ENCODE measurements around the gene PCYOX1L. TPM values are rescaled to one million over a fixed set of nuclear protein-coding genes. Genes with fewer than 3 reads are reported as not detected.

The PCYOX1L gene
- total RNA-seq, 3 donors from 2014 or later = 3.2 to 6.6 (median 5.2) TPM

DNA sequence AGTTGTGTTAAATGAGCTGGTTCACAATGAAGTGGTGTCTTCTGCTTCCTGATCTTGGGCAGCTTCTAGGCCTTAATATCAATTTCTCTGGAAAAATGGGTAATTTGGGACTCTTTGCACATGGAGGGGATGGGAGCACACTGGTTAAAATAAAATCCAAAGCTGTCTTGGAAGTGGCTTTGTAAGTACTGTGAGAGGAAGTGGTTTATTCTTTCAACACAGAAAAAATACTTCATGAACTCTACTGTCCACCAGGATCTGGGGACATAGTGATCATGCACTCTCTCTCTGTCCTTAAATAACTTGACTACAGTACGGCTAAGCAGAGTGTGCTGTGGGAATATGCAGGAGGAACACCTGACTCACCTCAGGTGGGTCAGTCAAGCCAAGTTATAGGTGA, 2.4 kb downstream of the PCYOX1L start:
- Histone ChIP-seq H3K9me3 (no peaks in the 10 kb centered on the region), H3K4me3 (no peak overlapping the region), H3K4me1 (no peaks in the 10 kb centered on the region), H3K27ac (no peak overlapping the region), H3K27me3 (no peaks in the 10 kb centered on the region), H3K36me3 (no peaks in the 10 kb centered on the region)
- no peak for DNase-seq (ENCODE audit: low spot score in 2 of 2)
- TF ChIP-seq, protein P1, sequence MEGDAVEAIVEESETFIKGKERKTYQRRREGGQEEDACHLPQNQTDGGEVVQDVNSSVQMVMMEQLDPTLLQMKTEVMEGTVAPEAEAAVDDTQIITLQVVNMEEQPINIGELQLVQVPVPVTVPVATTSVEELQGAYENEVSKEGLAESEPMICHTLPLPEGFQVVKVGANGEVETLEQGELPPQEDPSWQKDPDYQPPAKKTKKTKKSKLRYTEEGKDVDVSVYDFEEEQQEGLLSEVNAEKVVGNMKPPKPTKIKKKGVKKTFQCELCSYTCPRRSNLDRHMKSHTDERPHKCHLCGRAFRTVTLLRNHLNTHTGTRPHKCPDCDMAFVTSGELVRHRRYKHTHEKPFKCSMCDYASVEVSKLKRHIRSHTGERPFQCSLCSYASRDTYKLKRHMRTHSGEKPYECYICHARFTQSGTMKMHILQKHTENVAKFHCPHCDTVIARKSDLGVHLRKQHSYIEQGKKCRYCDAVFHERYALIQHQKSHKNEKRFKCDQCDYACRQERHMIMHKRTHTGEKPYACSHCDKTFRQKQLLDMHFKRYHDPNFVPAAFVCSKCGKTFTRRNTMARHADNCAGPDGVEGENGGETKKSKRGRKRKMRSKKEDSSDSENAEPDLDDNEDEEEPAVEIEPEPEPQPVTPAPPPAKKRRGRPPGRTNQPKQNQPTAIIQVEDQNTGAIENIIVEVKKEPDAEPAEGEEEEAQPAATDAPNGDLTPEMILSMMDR (IDR thresholded peaks at IDR 0.05) = no peak
- TF ChIP-seq POLR2A (IDR thresholded peaks at IDR 0.05) (no peak), POLR2AphosphoS5 (IDR thresholded peaks at IDR 0.05) (no peak)
- intact Hi-C loops (cut with DNase I; ENCODE audit: low total_unique reads) = loop anchor here (10.0 kb wide), 1 partner anchor 205 kb away; no protein-coding TSS in a partner anchor

DNA sequence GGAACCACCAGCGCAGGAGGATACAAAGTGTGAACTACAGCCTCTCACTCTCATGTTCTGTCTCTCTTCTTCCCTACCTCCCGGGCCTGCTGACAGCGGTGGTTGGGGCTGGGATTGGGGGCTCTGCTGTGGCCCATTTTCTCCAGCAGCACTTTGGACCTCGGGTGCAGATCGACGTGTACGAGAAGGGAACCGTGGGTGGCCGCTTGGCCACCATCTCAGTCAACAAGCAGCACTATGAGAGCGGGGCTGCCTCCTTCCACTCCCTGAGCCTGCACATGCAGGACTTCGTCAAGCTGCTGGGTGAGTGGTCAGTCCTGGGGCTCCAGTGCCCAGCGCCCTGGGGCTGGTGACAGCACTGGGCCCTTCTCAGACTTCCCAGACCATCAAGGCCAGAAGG, 4.7 kb downstream of the PCYOX1L start:
- H3K9me3 ChIP-seq = no peaks in the 10 kb centered on the region

DNA sequence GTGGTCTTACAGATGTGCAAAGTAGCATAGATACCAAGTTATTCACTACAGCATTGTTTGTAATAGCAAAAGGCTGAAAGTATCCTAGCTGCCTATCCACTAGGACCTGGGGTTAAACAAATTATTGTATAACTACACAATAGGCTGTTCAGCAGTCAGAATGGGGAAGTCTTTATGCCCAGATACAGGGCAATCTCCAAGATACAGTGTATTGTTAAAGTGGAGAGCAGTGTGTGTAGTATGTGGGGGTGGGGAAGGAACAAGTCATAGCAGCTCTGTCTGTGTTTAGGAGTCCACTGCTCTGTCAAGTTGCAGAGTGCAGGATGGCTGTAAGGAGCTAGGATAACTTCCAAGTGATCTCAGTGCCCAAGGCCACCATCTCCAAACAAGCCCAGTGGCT, 5.5 kb downstream of the PCYOX1L start:
- TF ChIP-seq, protein P1 (IDR thresholded peaks at IDR 0.05) = no peak
- TF ChIP-seq POLR2AphosphoS5 (IDR thresholded peaks at IDR 0.05) (no peak), POLR2A (IDR thresholded peaks at IDR 0.05) (no peak)
- H3K27me3 ChIP-seq = no peaks in the 10 kb centered on the region
- no peaks in the 10 kb centered on the region for H3K4me1 ChIP-seq
- H3K4me3 ChIP-seq = no peak overlapping the region
- no peaks in the 10 kb centered on the region for H3K36me3 ChIP-seq
- H3K27ac ChIP-seq = no peak overlapping the region
- intact Hi-C loops (cut with DNase I; ENCODE audit: low total_unique reads) = loop anchor here (10.0 kb wide), 1 partner anchor 201 kb away; no protein-coding TSS in a partner anchor
- no peak for DNase-seq (ENCODE audit: low spot score in 2 of 2)
- no peaks in the 10 kb centered on the region for H3K9me3 ChIP-seq

More for the DNA sequence above, 4.7 kb downstream of the PCYOX1L start:
- H3K4me3 ChIP-seq = no peak overlapping the region
- no peaks in the 10 kb centered on the region for H3K27me3 ChIP-seq
- no peaks in the 10 kb centered on the region for H3K4me1 ChIP-seq
- no peaks in the 10 kb centered on the region for H3K36me3 ChIP-seq
- H3K27ac ChIP-seq = no peak overlapping the region
- TF ChIP-seq, protein P1 (IDR thresholded peaks at IDR 0.05) = no peak
- TF ChIP-seq POLR2AphosphoS5 (IDR thresholded peaks at IDR 0.05) = no peak
- TF ChIP-seq POLR2A (IDR thresholded peaks at IDR 0.05) = no peak
- intact Hi-C loops (cut with DNase I; ENCODE audit: low total_unique reads) = loop anchor here (10.0 kb wide), 1 partner anchor 202 kb away; no protein-coding TSS in a partner anchor
- no peak for DNase-seq (ENCODE audit: low spot score in 2 of 2)

DNA sequence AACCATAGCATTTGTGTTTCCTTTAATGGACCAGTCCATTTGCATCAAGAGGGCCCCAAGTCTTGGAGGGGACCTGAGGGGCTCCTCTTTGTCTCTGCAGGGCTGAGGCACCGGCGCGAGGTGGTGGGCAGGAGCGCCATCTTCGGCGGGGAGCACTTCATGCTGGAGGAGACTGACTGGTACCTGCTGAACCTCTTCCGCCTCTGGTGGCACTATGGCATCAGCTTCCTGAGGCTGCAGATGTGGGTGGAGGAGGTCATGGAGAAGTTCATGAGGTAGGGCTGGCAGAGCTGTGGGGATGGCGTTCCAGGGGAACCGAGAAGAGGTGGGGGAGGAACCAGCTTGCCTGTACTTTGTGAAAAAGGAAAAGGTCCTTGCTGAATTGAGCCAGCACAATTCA, 6.1 kb downstream of the PCYOX1L start:
- intact Hi-C loops (cut with DNase I; ENCODE audit: low total_unique reads) = loop anchor here (10.0 kb wide), 1 partner anchor 201 kb away; no protein-coding TSS in a partner anchor
- Histone ChIP-seq H3K27ac (no peak overlapping the region), H3K36me3 (no peaks in the 10 kb centered on the region), H3K4me1 (no peaks in the 10 kb centered on the region), H3K4me3 (no peak overlapping the region), H3K9me3 (no peaks in the 10 kb centered on the region), H3K27me3 (no peaks in the 10 kb centered on the region)
- TF ChIP-seq, protein P1 (IDR thresholded peaks at IDR 0.05) = no peak
- TF ChIP-seq POLR2A (IDR thresholded peaks at IDR 0.05) = no peak
- no peak for TF ChIP-seq POLR2AphosphoS5 (IDR thresholded peaks at IDR 0.05)
- DNase-seq (ENCODE audit: low spot score in 2 of 2) = no peak

DNA sequence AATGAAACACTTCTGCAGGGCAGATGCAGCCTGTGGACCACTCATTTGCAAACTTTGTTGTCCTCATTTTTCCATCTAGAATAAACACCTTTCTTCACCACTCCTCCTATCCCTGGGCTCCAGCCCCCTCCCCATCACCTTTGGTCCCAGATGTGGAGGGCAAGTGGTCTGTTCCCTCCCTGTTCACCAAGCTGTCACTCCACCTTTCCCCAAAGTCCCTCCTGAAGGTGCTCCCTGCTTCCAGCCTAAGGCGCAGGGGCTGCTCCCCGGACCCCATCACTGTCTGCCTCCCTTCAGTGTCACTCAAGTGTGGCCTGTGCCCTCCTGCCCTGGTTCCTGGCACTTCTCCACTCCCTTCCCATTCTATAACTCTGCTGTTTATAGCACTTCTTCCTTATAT, 6.9 kb downstream of the PCYOX1L start:
- TF ChIP-seq, protein P1 (IDR thresholded peaks at IDR 0.05) = no peak
- no peak for TF ChIP-seq POLR2AphosphoS5 (IDR thresholded peaks at IDR 0.05)
- no peak for TF ChIP-seq POLR2A (IDR thresholded peaks at IDR 0.05)
- Histone ChIP-seq H3K27ac (no peak overlapping the region), H3K27me3 (no peaks in the 10 kb centered on the region), H3K9me3 (no peaks in the 10 kb centered on the region), H3K4me3 (no peak overlapping the region), H3K4me1 (no peaks in the 10 kb centered on the region), H3K36me3 (no peaks in the 10 kb centered on the region)
- intact Hi-C loops (cut with DNase I; ENCODE audit: low total_unique reads) = loop anchor here (10.0 kb wide), 1 partner anchor 200 kb away; no protein-coding TSS in a partner anchor
- DNase-seq (ENCODE audit: low spot score in 2 of 2) = no peak

Measured in breast epithelium (tissue), 4 donors.